Stimulated activated CD8-positive, alpha-beta memory T cell treated with anti-CD3 and anti-CD28 coated beads, Interleukin-12 subunit alpha, Interleukin-12 subunit beta, amount 100 ng/mL, for 1 hour (primary cell): Measurements from ENCODE around the gene LRRC75A.
A peak's percentile ranks its signal among the peaks of the same experiment; 100 is the strongest.
"Not testable (repeated sequence)": the region's sequence is repeated elsewhere in the genome, so short reads cannot be mapped to it uniquely, and the experiment has no call there.

ENCODE experiments used
- DNase-seq: peaks from one replicate; pipeline ENCODE4 v3.0.0-alpha.2; 2020; ENCODE audit warnings: low read depth

The LRRC75A gene

DNA sequence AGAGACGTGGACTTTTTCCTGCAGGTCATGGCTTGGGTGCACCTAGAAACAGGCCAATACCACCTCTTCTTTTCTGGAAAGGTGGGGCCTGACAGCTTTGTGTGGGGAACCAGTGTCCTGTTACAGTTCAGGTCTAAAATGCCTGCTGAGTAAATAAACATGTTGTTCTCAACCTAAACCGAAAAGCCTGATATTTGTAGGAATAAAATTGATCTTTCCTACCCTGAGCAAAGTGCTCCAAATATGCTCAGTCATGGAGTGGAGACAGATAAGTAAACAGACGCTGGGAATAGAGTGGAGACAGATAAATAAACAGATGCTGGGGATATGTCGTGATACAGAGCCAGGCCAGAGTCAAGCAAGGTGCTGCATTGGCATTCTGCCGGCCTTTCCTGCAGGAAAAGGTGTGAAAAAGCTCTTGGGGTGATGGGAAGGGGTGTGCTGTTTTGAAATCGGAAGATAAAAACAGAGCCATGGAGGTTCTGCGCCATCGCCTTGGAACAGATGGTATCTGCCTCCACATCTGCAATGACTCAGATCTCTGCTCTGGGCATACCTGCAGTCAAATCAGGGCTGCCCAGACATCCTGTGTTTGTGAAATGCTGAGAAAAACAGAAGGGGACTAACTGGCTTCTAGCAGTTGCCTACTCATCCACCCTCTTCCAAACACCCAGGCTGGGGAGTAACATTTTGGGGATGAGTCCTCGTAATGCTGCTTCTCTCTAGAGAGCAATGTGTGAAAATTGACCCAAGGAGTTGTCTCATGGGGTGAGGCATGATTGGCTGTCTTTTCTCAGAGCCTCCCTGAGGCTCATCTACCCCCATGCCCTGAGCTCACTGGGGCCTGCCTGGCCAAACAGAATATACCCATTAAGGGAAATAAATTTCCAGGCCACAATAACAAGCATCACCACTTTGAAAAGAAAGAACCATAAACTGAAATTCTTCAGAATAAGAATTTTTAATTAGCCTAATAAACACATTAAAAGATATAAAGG lies 93.4 kb downstream of the LRRC75A start:
- peak; percentile 11 for DNase-seq

DNA sequence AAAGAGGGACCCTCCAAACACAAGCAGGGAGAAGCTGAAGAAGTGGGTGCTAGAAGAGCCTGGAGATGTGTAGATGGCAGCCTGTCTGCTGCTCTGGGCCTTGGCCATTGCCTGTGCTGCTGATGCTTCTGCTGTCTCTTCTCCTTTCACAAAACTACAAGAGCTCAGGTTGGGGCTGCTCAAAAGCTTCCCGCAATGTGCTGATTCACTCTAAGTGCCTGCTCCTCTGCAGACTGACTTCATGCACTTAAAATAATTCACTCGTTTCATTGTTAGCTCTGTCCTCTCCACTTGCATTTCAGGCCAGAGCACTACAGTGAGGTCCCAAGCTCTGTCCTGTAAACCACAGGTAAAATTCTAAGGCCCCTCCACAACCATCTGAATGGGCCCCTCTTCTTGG lies 95.3 kb downstream of the LRRC75A start:
- DNase-seq, result not testable (repeated sequence)

DNA sequence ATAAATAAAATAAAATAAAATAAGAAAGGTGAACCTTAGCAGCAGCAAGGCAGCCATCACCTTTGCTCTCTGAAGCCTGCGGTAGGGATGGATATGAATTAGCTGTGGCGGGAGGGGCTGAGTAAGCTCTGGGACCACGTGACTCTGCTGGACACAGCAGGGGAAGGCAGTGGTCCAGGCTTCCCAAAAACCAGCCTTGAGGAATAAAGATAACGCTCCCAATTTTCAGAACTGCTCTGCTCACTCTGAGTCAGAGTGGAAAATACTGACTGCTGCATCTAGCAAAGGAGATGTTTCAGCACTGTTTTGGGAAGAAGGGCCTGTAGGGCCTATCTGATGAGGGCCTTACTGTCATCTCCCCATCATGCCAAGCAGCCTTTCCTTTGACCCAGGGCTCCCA lies 96.1 kb downstream of the LRRC75A start:
- DNase-seq, result not testable (repeated sequence)

DNA sequence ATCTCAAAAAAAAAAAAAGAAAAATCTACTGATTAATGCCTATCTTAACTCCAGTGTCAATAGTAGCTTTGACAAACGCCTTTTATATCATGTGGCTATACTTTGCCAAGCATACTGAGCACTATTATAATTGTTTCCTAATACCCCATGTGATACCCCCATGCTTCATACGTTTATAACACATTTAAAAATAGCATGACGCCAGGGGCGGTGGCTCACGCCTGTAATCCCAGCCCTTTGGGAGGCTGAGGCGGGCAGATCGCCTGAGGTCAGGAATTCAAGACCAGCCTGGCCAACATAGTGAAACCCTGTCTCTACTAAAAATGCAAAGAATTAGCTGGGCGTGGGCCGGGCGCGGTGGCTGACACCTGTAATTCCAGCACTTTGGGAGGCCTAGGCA lies 99.5 kb downstream of the LRRC75A start:
- not testable (repeated sequence) for DNase-seq
